HG02763 (cell line): ENCODE data around the gene HECTD3.
"Not testable (repeated sequence)": the region's sequence is repeated elsewhere in the genome, so short reads cannot be mapped to it uniquely, and the experiment has no call there.

Source experiments
- ATAC-seq: cut with Tn5 transposase; IDR thresholded peaks from one replicate; pipeline ENCODE4 v1.9.1; 2021; ENCODE audit warnings: mild to moderate bottlenecking, moderate library complexity; ENCODE audit not compliant: unreplicated experiment

HECTD3 gene

GRCh38 chr1:45014321-45015028 lies 3.4 kb upstream of the HECTD3 start:
- ATAC-seq: no peak

DNA sequence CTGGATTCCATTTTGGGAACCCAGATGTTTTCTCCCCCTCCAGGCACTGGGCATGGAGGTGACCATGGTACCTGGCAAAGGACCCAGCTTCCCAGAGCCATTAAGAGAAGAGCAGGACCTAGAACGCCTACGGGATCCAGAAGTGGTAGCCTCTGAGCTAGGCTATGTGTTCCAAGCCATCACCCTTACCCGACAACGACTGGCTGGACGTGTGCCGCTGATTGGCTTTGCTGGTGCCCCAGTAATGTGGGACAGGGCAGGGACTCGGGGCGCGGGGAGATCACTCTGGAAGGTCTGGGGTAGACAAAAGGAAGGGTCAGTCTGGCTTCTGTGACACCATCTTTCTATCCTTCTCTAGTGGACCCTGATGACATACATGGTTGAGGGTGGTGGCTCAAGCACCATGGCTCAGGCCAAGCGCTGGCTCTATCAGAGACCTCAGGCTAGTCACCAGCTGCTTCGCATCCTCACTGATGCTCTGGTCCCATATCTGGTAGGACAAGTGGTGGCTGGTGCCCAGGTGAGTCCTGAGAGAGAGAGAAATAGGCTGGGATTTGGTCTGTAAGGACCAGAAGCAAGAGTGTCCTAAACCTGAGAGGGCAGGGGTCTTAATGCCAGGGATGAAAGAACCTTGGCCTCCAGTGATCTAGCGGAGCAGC lies 2.6 kb upstream of the HECTD3 start:
- ATAC-seq: no peak

GRCh38 chr1:45012639-45013278 lies 1.6 kb upstream of the HECTD3 start:
- ATAC-seq: no peak

DNA sequence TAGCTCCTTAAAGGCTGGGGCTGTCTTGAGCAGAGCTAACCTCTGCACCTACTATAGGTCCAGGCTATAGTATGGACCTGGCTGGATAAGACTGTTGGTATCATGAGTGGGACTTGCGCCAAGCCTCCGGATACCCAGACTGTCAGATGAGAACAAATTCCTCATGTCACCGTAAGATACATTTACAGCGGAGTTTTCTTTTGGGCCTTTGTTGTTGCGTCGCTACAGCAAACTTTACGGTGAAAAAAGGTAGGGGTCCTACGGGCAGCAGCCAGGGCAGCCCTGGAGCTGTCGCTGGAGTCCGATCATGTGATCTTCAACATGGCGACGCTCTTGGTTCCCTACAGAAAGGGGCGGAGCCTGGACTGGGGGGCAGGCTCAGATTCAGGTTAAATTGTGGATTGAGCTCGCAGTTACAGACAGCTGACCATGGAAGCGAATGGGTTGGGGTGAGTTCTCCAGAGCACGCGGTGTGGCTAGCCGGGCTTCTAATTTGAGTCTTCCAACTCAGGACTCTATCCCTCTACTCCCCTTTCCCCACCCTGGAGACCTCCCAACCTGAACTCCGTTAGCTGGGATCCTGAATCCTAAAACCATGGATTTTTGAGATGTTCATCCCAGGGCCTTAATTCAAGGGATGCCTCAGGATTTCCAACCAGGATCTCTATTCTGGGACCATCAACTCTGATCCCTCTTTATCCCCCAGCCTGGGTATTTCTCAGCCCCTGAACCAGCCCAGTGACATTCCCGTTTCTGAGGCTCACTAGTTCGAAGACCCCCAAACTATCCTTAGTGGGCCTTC lies 914 bp upstream of the HECTD3 start, which contains the start of gene UROD:
Gene UROD, plus strand, starts transcription at position 418 of the 802 bp plus-strand sequence. Its CDS starts 12 bp downstream, at position 430.
- peak; percentile 64 for ATAC-seq

DNA sequence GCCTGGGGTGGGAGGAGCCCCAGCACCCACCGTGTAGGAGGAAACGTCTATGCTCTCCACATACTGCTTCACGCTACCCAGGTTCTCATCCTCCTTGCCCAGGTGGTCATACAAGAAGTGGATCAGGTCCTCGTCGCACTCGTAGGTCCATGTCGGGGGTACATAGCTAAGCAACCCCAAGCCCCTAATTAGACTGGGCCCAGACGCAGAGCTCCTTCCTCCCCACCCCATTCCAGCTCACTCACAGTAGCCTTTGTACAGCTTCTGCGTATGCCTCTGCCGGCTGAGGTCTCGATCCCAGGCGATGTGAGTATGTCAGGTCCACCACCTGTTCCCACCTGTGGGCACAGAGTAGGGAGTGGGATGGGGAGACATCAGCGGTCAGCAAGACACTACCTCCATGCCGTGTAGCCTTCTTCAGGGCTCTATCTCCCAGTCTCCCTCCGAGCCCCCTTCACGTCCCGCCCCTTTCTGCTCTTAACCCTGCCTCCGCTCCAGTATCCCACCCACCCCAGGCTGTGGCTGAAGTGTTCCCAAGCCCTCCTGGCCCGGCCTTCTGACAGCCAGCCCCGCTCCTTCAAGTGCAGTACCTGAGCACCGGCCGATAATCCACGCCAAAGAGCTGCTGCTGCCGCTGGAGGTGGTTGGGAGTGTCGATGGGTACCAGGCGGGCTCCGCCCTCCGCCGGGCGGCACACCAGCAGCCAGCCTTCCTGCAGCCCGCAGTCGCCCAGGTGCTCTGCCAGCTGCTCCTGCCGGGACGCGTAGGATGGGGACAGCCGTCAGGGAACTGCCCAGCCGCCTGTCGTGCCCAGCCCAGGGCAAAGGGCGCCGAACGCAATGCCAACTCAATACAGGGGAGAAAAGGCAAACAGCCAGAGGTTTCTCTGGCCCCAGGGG lies 919 bp downstream of the HECTD3 start:
- ATAC-seq: no peak

DNA sequence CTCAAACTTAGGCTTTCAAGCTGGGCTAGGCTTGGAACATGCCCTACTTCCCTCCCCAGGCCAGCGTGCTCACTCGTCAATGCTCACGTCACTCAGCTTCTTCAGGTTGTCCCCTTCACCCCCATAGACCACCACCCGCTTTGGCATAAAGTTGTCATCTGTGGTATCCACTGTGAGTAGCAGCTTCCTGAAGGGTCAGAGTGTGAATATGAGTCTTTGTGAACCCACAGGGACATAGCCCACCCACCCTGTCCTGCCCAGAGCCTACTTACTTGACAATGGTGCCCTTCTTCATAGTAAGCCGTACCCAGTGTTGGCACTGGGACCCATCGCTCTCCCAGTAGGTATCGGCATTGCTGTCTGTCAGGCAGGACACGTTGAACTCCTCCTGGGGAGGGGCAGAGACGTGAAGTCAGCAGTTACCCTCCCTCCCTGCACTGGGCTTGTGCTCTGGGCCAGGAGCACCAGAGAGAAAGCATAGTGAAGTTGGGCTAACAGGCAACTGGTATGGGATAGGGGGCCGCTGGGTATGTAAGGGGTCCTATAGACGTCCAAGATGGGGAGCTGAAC lies 1.7 kb downstream of the HECTD3 start:
- no peak for ATAC-seq

DNA sequence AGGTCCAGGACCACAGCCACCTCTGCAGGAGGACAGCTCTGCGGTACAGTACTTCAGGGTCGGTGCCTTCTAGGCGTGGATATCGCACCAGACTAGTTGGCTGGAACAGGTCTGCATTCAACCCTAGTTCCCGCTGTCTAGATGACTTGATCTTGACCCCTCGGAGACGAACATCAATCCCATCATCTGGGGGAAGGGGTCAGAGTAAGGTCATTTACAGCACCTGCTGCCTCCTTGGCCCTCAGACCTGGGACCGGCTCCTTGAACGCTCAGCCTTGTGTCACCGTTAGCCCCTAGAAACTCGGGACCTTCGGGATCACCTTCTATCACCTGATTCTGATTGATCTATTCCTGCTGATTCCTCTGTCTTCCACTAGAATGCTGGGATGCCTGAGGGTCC lies 2.6 kb downstream of the HECTD3 start:
- no peak for ATAC-seq

- ATAC-seq: no peak
Observed at GRCh38 chr1:45008076-45008475, 3.0 kb downstream of the HECTD3 start.

DNA sequence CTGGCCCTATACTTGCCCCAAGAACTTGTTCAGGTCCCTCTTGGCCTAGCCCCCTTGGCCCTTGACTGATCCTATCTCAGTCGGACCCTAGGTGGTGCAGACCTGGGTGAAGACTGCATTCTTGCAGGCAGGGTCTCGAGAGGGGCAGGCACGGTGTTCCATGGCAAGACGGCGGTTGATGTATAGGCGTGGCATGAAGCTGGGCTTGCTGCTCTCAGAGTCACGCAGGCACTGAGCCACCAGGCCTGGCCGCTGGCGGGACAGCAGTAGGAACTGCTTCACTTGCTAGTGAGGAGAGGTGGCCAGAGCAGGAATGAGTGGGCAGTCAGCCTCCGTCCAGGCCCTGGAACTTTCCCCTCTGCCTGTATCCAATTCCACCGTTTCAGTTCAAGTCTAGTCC lies 3.8 kb downstream of the HECTD3 start:
- no peak for ATAC-seq

DNA sequence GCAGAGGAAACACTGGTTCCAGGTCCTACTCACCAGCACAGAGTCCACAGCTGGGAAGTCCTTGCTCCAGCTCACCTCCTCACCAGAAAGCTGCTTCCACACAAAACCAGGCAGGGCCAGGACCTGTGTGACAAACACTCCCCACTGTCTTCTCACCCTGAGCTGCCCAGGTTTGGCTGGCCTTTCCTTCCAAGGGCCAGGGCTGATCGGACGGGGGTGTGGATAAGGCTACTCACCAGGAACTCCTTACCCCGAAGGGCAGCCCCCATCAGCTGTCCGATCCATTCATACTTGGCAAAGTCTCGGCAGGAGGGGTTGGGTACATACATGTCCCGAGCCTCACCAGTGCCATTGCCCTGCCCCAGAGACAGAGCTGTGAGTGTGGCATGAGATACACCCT lies 5.4 kb downstream of the HECTD3 start:
- no peak for ATAC-seq

GRCh38 chr1:45004281-45004920 lies 6.7 kb downstream of the HECTD3 start:
- no peak for ATAC-seq

- no peak for ATAC-seq
Observed at GRCh38 chr1:45003741-45004140, 7.4 kb downstream of the HECTD3 start.

DNA sequence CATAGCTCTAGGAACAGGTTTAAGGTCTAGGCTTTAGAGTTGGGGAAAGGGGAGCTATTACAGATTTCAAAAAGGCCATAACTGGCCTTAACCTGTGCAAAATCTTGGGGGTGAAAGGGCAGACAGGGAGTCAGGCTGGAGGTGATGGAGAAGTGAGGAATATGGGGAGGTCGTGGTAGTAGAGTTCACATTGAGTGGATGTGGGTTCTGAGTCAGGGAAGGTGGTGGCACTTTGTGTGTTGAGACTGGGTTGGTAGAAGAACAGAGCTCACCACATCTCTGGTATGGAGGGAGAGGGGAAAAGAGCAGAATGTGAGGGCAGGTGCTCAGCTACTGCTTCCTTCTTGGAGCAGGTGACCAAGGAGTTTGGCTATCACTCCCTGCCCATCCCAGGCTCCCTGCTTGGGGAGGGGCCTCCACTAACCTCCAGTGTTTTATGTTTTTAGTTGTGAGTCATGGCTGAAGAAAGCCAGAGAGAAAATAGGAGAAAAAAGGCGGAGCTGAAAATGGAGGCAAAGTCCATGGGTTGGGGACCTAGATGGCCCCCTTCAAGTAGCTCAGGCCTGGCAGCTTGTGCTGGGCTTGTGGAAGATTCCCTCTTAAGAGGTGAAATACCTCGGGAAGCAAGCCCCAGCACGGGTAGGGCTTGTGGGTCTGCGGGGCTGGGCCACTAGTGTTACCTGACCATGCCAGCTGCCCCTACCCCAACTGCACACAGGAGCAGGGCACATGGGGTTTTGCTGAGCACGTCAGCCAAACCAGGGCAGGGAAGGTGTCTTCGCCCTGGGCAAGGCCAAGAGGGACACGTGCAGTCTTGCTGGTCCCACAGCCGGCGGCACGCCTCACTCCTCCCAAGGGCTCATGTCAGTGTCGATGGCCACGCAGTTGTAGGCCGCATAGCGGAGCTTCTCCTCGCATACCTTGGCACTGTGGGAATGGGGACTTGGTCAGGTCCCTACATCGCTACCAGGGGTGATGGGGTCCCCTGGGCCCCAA lies 8.2 kb downstream of the HECTD3 start:
- no peak for ATAC-seq

- not testable (repeated sequence) for ATAC-seq
Observed at GRCh38 chr1:45001576-45001975, 9.5 kb downstream of the HECTD3 start.

- ATAC-seq: no peak
Observed at GRCh38 chr1:45001011-45001481, 10.1 kb downstream of the HECTD3 start.

- no peak for ATAC-seq
Observed at GRCh38 chr1:44999232-44999631, 11.9 kb downstream of the HECTD3 start.

DNA sequence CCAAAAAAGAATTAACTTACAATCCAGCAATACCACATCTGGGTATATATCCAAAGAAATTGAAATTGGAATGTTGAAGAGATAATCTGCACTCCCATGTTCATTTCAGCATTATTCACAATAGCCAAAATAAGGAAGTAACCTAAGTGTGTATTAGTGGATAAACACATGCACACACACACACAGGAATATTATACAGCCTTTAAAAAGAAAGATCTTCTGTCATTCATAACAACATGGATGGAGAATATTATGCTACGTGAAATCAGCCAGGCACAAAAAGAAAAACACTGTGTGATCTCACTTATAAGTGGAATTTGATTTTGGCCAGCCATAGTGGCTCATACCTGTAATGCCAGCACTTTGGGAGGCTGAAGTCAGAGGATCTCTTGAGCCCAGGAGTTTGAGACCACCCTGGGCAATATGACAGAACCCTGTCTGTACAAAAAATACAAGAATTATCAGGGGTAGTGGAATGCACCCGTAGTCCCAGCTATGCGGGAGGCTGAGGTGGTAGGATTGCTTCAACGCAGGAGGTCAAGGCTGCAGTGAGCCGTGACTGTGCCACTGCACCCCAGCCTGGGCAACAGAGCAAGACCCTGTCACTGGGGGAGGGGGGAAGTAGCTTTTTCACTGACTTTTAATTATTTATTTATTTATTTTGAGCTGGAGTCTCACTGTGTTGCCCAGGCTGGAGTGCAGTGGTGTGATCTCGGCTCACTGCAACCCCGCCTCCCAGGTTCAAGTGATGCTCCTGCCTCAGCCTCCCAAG lies 15.5 kb downstream of the HECTD3 start:
- ATAC-seq: no peak
